ENCODE data around the gene FCGR1A.
"Not testable (repeated sequence)": the region's sequence is repeated elsewhere in the genome, so short reads cannot be mapped to it uniquely, and the experiment has no call there.

The FCGR1A gene

GRCh38 chr1:149832316-149833126 is 50.0 kb downstream of the FCGR1A start:
- DNase-seq, result not testable (repeated sequence)

DNA sequence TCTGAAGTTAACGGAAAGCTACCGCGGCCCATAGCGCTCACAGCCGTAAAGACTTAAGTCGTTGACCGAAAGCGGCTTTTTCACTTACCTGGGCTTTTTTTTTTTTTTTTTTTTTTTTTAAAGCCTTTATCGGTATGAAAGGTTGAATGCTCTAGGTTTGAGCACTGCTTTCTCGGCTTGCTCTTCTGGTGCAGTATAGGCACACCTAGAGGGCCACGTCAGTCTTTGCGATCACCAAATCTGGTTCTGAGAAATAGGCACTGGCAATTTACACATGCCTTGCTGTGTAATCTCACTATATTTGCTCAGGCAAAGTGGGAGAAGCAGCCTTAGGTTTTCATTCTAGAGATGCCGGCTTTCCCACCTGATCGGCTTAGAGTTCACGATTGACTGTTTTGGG is 50.6 kb downstream of the FCGR1A start:
- DNase-seq, result not testable (repeated sequence)

DNA sequence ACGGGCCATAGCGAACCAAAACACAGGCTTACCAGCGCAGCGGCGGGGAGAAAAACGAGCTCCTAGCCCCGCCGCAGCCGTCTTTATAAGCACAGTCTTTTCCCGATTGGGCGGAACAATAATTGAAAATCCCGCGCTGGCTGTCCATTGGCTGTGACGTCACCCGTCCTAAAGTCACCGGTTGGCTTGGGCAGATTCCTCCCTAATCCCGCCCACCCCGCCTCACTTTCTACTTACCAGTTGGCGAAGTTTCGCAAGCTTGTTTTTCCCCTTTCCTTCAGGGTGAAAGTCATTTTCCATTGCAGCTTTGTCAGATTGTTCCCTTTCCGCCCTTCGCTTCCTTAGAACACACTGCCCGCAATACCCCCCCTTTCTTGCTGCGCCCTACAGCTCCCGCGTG is 58.7 kb downstream of the FCGR1A start:
- not testable (repeated sequence) for DNase-seq
